Stimulated activated CD8-positive, alpha-beta memory T cell treated with anti-CD3 and anti-CD28 coated beads, Interleukin-7, amount 100 ng/mL, for 48 hours (primary cell): ENCODE data around the gene RPL14.
A peak's percentile ranks its signal among the peaks of the same experiment; 100 is the strongest.
"Not testable (repeated sequence)": the region's sequence is repeated elsewhere in the genome, so short reads cannot be mapped to it uniquely, and the experiment has no call there.

Experiments used
- DNase-seq, 2 donors: peaks; one replicate each; pipeline ENCODE4 v3.0.0-alpha.2; 2020; ENCODE audit warnings: low read depth in 1 of 2; ENCODE audit errors: extremely low read depth in 1 of 2

RPL14 gene

DNA sequence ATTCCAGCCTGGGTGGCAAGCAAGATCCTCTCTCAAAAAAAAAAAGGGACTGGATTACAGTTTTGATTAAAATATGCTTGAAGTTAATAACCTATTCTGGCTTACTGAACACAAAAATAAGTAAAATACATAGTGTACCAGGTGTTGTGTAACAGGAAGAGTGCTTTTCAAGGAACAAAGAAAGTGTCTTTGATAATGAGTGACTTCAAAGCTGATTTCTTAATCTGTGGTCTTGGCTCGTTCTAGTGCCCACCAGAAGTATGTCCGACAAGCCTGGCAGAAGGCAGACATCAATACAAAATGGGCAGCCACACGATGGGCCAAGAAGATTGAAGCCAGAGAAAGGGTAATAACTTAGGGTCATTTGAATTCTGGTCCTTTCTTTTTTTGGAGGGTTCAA is 4.0 kb downstream of the RPL14 start:
- DNase-seq: no peak

GRCh38 chr3:40462838-40463237 is 5.7 kb downstream of the RPL14 start:
- not testable (repeated sequence) for DNase-seq

DNA sequence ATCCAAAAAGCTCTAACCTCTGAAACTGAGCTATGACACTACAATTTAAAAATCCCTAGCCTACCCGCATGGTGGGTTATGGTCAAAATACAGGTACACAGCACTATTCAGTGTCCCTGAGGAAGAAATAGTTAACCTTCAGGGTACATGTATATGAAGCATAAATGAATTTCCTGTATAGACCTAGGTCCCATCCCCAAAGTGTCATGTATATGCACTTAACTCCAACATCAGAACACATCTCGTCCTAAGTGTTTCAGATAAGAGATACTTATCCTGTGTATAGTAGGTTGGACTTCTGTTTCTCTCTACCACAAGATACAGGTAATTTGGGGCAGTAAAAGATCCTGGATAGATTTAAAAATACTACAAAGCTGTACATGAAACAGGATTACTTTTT is 6.4 kb downstream of the RPL14 start:
- DNase-seq: no peak

DNA sequence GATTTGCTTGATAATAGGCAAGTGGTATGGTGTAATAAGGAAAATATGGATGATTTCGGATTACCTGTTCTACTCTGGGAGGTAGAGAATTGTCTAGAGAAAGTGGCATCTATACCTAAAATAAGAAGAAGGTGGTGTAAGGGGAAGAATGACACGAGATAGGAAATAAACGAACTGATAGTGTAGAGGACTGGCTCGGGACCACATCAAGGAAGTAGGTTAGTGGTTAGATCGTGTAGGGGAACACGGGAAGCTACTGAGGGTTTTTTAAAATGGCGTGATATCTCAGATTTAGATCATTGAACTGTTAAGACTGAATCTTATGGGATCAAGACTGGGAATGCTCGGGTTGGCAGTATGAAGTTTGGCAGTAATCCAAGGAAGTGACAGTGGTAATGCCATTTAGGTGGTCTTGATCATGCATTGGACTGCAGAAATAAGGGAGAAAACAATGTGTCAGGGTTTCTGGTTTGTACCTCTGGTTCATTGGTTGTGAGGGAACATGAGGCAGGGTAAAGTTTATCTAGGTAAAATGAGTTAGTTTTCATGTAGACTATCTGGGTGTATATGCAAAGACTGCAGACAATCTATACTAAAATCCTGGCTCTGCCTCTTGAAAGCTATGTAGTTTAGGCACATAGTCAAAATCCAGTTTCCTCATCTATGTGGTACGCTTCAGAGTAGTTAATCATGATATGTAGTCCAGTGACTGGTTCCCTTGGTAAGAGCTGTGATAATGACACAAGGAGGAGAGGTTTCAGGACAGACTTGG is 7.4 kb downstream of the RPL14 start:
- no peak for DNase-seq

DNA sequence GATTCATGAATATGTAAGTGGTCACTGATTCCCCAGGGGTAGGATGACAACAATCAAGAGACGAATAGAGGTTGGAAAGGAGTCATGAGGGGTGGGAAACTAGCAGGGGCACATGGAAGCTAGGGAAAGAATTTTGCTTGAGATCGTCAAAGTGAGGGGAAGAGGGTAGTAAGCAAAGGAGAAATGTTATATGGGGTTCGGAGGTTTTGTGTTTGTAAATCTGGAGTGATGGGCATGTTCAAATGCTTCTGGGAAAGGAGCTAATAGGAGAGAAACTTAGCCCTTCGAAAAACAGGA is 7.9 kb downstream of the RPL14 start:
- no peak for DNase-seq

- no peak for DNase-seq
Measured at GRCh38 chr3:40465456-40465855, 8.3 kb downstream of the RPL14 start.

GRCh38 chr3:40468018-40468417 is 10.9 kb downstream of the RPL14 start:
- DNase-seq: no peak

DNA sequence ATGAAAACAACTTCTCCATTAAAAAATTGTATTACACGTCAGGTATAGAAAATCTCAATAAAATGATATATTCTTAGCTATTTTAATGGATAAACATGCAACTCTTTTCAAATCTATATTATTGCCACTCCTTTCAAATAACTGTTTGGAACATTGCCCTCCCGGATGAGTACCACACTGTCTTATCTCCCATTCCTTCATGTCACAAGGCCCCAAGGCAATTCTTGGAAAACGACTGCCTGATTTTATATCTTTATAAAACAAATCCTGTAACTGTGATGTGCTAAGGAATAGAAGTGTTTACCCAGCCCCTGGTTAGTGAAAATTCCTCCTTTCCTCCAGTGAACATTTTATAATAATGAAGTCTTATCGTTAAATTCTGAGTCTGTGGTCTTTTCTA is 13.6 kb downstream of the RPL14 start:
- DNase-seq: no peak

DNA sequence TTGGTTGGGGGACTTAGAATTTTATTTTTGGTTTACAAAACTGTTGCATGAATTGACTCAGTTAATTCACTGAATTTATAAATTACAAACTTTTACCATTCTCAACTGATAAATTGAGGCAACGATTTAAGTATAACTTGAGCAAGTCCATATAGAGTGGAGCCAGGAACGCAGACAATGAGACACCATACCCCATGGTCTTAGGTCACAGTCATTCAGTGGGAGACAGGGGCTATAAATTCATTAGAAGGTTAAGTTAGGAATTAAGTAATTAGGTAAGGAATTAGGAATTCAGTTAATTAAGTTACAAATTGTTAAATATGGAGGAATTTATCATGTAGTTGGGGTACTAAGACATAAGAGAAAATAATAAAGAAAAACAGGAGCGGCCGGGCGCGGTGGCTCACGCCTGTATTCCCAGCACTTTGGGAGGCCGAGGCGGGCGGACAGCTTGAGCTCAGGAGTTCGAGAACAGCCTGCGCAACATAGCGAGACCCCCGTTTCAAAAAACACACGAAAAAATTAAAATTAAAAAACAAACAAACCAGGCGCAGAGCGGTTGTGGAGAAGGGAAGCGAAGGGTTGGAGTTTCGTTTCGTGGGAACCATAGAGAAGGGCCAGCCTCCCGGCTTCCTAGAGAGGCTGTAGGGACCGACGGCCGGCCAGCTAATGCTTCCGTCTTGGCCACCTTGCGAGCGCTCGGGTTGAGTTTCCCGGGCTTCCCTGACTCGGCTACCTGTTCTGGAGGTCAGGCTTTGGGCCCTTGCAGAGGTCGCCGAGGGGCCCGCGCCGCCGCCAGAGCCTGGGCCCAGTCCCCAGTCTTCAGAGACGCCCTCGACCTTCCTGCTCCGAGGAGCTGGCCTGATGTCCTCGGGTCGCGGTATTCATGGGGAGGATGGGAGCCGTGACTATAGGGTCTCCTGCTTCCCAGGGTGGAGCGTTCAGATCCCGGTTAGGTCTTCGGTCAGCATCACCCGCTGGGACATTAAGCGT is 19.6 kb downstream of the RPL14 start, which contains the start of gene ZNF619:
Gene ZNF619, plus strand, starts transcription at position 645 of the 993 bp plus-strand sequence. CDS start 858 bp downstream, outside the sequence.
- DNase-seq: peak in 1 of 2 donors; percentile 21

DNA sequence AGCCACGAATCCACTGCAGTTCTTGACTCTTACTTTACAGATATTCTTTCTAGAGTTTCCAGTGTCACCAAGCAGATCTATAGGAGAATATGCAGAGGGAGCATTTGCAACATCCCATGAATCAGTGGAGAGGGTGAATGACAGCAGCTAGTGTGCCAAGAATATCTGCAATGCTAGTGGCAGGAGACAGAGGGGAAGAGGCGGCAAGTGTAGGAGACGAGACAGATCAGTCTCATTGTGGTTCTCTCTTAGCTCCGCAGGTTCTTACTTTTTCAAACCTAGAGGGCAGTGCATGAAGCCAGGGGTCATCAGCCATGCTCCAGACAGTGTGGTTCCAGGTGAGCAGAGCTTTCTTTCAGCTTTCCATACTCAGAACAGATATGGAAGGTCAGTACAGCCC is 20.5 kb downstream of the RPL14 start:
- DNase-seq: no peak

DNA sequence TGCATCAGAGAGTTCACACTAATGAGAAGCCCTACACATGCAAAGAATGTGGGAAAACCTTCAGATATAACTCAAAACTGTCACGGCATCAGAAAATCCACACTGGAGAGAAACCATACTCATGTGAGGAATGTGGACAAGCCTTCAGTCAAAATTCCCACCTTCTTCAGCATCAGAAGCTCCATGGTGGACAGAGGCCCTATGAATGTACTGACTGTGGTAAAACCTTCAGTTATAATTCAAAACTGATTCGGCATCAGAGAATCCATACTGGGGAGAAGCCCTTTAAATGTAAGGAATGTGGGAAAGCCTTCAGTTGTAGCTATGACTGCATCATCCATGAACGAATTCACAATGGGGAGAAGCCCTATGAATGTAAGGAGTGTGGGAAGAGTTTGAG is 30.0 kb downstream of the RPL14 start:
- DNase-seq: no peak

- DNase-seq: no peak
Measured at GRCh38 chr3:40490916-40491315, 33.8 kb downstream of the RPL14 start.

DNA sequence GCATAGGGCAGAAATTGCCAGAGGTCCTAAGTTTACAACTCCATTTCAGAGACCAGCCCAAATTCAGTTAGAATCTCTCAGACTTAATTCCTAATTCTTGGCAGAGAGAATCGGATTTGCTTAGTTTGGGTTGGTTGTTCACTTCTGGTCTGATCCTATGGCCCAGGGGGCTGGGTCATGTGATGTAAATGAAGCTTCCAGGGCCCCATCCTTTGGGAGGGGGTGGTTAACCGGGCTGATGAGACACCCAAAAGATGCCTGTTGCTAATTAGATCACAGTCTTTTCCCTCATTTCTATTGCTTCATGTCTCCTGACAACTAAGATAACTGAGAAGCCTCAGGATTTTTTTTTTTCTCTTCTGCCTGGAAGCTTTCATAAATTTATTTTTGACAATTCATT is 37.6 kb downstream of the RPL14 start:
- no peak for DNase-seq

DNA sequence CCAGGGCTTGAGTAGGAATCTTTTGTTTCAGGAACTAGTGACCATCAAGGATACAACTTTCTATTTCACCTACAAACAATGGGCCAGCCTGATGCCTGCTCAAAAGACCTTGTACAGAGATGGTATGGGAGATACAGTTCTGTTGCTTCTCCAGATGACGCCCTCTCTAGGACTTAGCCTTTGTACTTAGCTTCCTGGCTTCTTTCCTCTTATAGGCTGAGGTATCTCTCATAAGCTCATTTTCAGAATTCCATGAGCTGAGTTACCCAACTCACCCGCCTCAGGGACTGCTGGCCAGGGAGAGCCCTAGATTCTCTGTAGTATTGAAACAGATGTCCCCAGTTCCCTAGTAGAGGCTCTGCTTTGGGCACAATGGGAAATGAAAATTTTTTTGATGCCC is 40.1 kb downstream of the RPL14 start:
- DNase-seq: no peak

DNA sequence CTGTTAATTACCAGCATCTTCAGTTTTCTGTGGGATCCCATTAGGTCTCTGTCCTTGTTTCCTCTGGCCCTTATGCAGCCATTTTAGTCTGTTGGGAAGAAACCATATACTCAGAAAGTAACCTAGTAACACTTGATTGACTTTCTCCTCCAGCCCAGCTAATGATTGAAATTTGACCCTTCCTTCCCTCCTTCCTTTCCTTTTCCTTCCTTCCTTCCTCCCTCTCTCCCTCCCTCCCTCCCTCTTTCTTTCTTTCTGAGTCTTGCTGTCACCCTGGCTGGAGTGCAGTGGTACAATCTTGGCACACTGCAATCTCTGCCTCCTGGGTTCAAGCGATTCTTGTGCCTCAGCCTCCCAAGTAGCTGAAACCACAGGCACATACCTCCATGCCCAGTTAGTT is 42.8 kb downstream of the RPL14 start:
- no peak for DNase-seq

GRCh38 chr3:40502034-40502433 is 44.9 kb downstream of the RPL14 start:
- DNase-seq: no peak

- no peak for DNase-seq
Measured at GRCh38 chr3:40504636-40505430, 47.7 kb downstream of the RPL14 start.

GRCh38 chr3:40505599-40506462 is 48.7 kb downstream of the RPL14 start, which contains the start of gene ZNF620:
Gene ZNF620 (plus strand): TSS chr3:40506039. CDS start chr3:40506353, 314 bp downstream.
- peak; percentile 28 to 33 for DNase-seq

DNA sequence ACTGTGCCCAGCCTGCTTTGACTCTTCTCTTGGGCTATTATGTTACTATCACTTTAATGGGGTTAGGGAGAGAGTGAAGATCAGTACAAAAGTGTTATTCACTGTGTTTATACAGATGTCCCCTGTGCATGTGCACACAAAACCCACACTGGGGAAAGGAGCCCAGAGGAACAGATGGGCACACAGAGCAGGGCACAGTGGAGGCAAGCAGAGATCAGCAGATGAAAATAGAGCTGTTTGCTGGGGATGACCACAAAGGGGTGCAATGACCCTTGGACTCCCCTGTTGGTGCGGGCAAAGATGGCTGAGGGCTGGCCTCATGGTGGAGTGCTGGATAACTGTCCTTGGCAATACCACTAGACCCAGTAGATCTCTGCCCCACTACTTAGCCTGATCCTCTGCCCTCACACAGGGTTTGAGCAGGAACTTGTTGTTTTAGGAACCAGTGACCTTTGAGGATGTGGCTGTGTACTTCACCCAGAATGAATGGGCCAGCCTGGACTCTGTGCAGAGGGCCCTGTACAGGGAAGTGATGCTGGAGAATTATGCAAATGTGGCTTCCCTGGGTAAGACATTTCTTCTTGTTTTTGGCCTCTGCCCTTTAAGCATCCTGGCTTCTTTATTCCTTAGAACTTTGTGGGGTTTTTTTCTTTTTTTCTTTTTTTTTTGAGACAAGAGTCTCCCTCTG is 54.0 kb downstream of the RPL14 start:
- DNase-seq: no peak

DNA sequence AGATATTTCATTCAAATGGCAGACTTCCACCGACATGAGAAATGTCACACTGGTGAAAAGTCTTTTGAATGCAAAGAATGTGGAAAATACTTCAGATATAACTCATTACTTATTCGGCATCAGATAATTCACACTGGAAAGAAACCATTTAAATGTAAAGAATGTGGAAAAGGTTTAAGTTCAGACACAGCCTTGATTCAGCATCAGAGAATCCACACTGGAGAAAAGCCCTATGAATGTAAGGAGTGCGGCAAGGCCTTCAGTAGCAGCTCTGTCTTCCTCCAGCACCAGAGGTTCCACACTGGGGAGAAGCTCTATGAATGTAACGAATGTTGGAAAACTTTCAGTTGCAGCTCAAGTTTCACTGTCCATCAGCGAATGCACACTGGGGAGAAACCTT is 59.1 kb downstream of the RPL14 start:
- no peak for DNase-seq
